ENCODE results near the gene CENPE. TPM values are rescaled to one million over a fixed set of nuclear protein-coding genes. Genes with fewer than 3 reads are reported as not detected.
"Not testable (repeated sequence)": the region's sequence is repeated elsewhere in the genome, so short reads cannot be mapped to it uniquely, and the experiment has no call there.

Gene CENPE
- total and polyA plus RNA-seq, 2 of the 8 experiments (the other 6 are each of a cell fraction or from before 2014, with no cell fraction given) = 2.1 to 49.0 TPM

GRCh38 chr4:103169750-103170149 is 28.4 kb downstream of the CENPE start:
- H2AK5ac ChIP-seq (ENCODE audit: low read depth, low read length); FAIRE-seq; POLR2A ChIA-PET (ENCODE audit: partially characterized antibody); H2BK5ac ChIP-seq (ENCODE audit: low read depth, low read length); H3K23ac ChIP-seq (ENCODE audit: insufficient read length); H4K91ac ChIP-seq (replicated peaks; ENCODE audit: insufficient read length, low read length); H3K79me1 ChIP-seq (ENCODE audit: low read depth, low read length); CTCF ChIA-PET (ENCODE audit: partially characterized antibody); H3K4me2 ChIP-seq (ENCODE audit: insufficient read depth in 1 of 2, low read depth in 2 of 2, low read length in 2 of 2); H3K4ac ChIP-seq (replicated peaks; ENCODE audit: insufficient read length, low read depth, low read length); H3K9ac ChIP-seq (replicated peaks in 1 of 4; ENCODE audit: extremely low read depth in 1 of 4, low read depth in 3 of 4, low read length in 3 of 4); H2BK12ac ChIP-seq (ENCODE audit: low read depth, low read length); H3K27me3 ChIP-seq (replicated peaks in 1 of 4; ENCODE audit: control insufficient read depth in 3 of 4, extremely low read depth in 1 of 4, insufficient read depth in 3 of 4, low read length in 3 of 4); H3K27ac ChIP-seq (ENCODE audit: low read depth, low read length); H3K14ac ChIP-seq (ENCODE audit: insufficient read length); H4K5ac ChIP-seq (ENCODE audit: insufficient read length, low read depth, low read length); H2BK120ac ChIP-seq (replicated peaks; ENCODE audit: low read depth, low read length); H2AFZ ChIP-seq (ENCODE audit: low read length); DNase-seq (ENCODE audit: low read depth in 1 of 2, low spot score in 2 of 2); H3K23me2 ChIP-seq (ENCODE audit: low read depth, low read length); H2BK20ac ChIP-seq (ENCODE audit: low read length); H3K56ac ChIP-seq (replicated peaks; ENCODE audit: insufficient read length, low read depth, low read length); H3K9me3 ChIP-seq (ENCODE audit: insufficient read depth in 2 of 2, low read depth in 1 of 2, low read length in 1 of 2); H3K4me1 ChIP-seq (replicated peaks in 1 of 4; ENCODE audit: control insufficient read depth in 3 of 4, insufficient read depth in 4 of 4, low read length in 3 of 4); H2BK15ac ChIP-seq (ENCODE audit: low read length); H4K20me1 ChIP-seq (replicated peaks in 1 of 2; ENCODE audit: control insufficient read depth in 1 of 2, insufficient read depth in 2 of 2, low read length in 2 of 2); H4K8ac ChIP-seq (ENCODE audit: extremely low read depth, insufficient read depth, low read length); H3K18ac ChIP-seq (ENCODE audit: extremely low read depth, low read length); H3K79me2 ChIP-seq (ENCODE audit: control insufficient read depth in 1 of 2, insufficient read depth in 2 of 2, low read length in 2 of 2); H3K4me3 ChIP-seq (ENCODE audit: extremely low read depth in 1 of 4, insufficient read depth in 2 of 4, low read depth in 3 of 4, low read length in 4 of 4): not testable (repeated sequence)
- peaks cover 0 to 20% (median 12%) of the 10 kb centered on the region in 4 experiments; a peak in 6 of 8 replicates for H3K36me3 ChIP-seq (ENCODE audit: control insufficient read depth in 2 of 4, insufficient read depth in 4 of 4, low read length in 3 of 4)
- WGBS, 2 experiments (ENCODE audit: extremely low coverage in 1 of 2, insufficient coverage in 1 of 2, insufficient read length in 1 of 2, insufficient replicate concordance in 2 of 2, low coverage in 1 of 2, low lambda C conversion rate in 2 of 2, missing lambda C conversion rate in 1 of 2) = 86% methylated on average over 2 of the region's 2 CpGs; no CpG with 5 or more reads in 1 of the 2 experiments

Measured in H1 (cell line).